MCF 10A (cell line): ENCODE results near the gene F9. TPM values are rescaled to one million over a fixed set of nuclear protein-coding genes. Genes with fewer than 3 reads are reported as not detected.

ENCODE experiments used
- BruUV-seq: library from RNA; stranded (reverse); fragments of 400-500 nt; replicated peaks from 2 replicates; lab custom pipeline; 2021; lab: Mats Ljungman, UMichigan
- CTCF ChIA-PET: fragments of 300-600 bp; sonication (Branson Sonifier 250); formaldehyde crosslinking; extraction: SDS; loops from one replicate; lab custom pipeline; 2021; ENCODE audit warnings: antibody characterized with exemption, inconsistent platforms; lab: Yijun Ruan, JAX
- POLR2A ChIA-PET: fragments of 300-600, 350-650 bp; sonication (Branson Sonifier 250); formaldehyde crosslinking; extraction: SDS; loops from one replicate; lab custom pipeline; 2020; ENCODE audit warnings: antibody characterized with exemption, inconsistent platforms; lab: Yijun Ruan, JAX
- DNase-seq: peaks from one replicate; pipeline ENCODE4 v3.0.0-alpha.2; 2018; ENCODE audit not compliant: unreplicated experiment
- H3K27ac Mint-ChIP-seq: one replicate; pipeline ENCODE4 v1.8.0; 2022; ENCODE audit warnings: mild to moderate bottlenecking, low read depth, mixed read lengths; ENCODE audit not compliant: unreplicated experiment
- H3K27me3 Mint-ChIP-seq: one replicate; pipeline ENCODE4 v1.8.0; 2022; ENCODE audit warnings: mixed read lengths; ENCODE audit not compliant: insufficient read depth, unreplicated experiment
- H3K36me3 Mint-ChIP-seq: one replicate; pipeline ENCODE4 v1.8.0; 2022; ENCODE audit warnings: mild to moderate bottlenecking, moderate library complexity, mixed read lengths; ENCODE audit not compliant: insufficient read depth, unreplicated experiment
- H3K4me1 Mint-ChIP-seq: one replicate; pipeline ENCODE4 v1.8.0; 2022; ENCODE audit warnings: mixed read lengths; ENCODE audit not compliant: insufficient read depth, unreplicated experiment
- H3K4me3 Mint-ChIP-seq: one replicate; pipeline ENCODE4 v1.8.0; 2022; ENCODE audit warnings: mild to moderate bottlenecking, moderate library complexity, mixed read lengths; ENCODE audit not compliant: unreplicated experiment
- H3K9me3 Mint-ChIP-seq: one replicate; pipeline ENCODE4 v1.8.0; 2022; ENCODE audit warnings: mixed read lengths; ENCODE audit not compliant: unreplicated experiment
- CTCF ChIP-seq: fragments of 200-600 bp; IDR thresholded peaks from one replicate; pipeline ENCODE4 v1.8.0; 2022; ENCODE audit warnings: antibody characterized with exemption, mild to moderate bottlenecking; ENCODE audit not compliant: unreplicated experiment
- intact Hi-C: fragments of 100-400 bp; cut with micrococcal nuclease; formaldehyde crosslinking; loops from 2 replicates; pipeline ENCODE4 v1.14.1; 2022
- total RNA-seq: library from RNA; stranded (reverse); gene quantifications from 2 replicates; pipeline ENCODE4 v1.2.3, GENCODE V29; 2022

Gene F9
- total RNA-seq, 1 experiment from 2014 or later = not detected

- peaks cover 4% of the 10 kb centered on the region for H3K4me1 Mint-ChIP-seq
- H3K4me3 Mint-ChIP-seq = no peak overlapping the region
- no peak overlapping the region for H3K27ac Mint-ChIP-seq
- H3K9me3 Mint-ChIP-seq = no peaks in the 10 kb centered on the region
- ChIA-PET POLR2A (interaction anchor here (1.4 kb wide), 1 partner anchor 199 kb away, joined by 4 read pairs; no protein-coding TSS in a partner anchor), CTCF (interaction anchor here (0.5 to 3.7 kb wide), 18 partner anchors 11 to 855 kb away, joined by 3 to 23 read pairs (median 4); no protein-coding TSS in a partner anchor)
- H3K27me3 Mint-ChIP-seq = no peaks in the 10 kb centered on the region
- DNase-seq = peak; percentile 12
- no peak for TF ChIP-seq CTCF
- intact Hi-C loops = loop anchor here (10.0 kb wide), 1 partner anchor 415 kb away; no protein-coding TSS in a partner anchor
- H3K36me3 Mint-ChIP-seq = no peaks in the 10 kb centered on the region
- BruUV-seq = no TSS peak
Observed at GRCh38 chrX:139560221-139560620, 29.7 kb downstream of the F9 start.

GRCh38 chrX:139563251-139563650 is 32.7 kb downstream of the F9 start:
- H3K36me3 Mint-ChIP-seq = no peaks in the 10 kb centered on the region
- DNase-seq = peak; percentile 4
- H3K4me1 Mint-ChIP-seq = peaks cover 4% of the 10 kb centered on the region
- no peaks in the 10 kb centered on the region for H3K9me3 Mint-ChIP-seq
- intact Hi-C loops = loop anchor here (10.0 kb wide), 1 partner anchor 412 kb away; no protein-coding TSS in a partner anchor
- ChIA-PET CTCF (interaction anchor here (0.7 to 1.9 kb wide), 3 partner anchors 715 to 789 kb away, joined by 4 to 5 read pairs (median 5); no protein-coding TSS in a partner anchor), POLR2A (interaction anchor here (0.5 kb wide), 1 partner anchor 824 kb away, joined by 3 read pairs; no protein-coding TSS in a partner anchor)
- H3K27ac Mint-ChIP-seq = no peak overlapping the region
- BruUV-seq = no TSS peak
- H3K27me3 Mint-ChIP-seq = no peaks in the 10 kb centered on the region
- H3K4me3 Mint-ChIP-seq = no peak overlapping the region
- TF ChIP-seq CTCF = no peak

- no peak overlapping the region for H3K27ac Mint-ChIP-seq
- H3K36me3 Mint-ChIP-seq = no peaks in the 10 kb centered on the region
- BruUV-seq = no TSS peak
- H3K27me3 Mint-ChIP-seq = no peaks in the 10 kb centered on the region
- TF ChIP-seq CTCF = no peak
- H3K4me3 Mint-ChIP-seq = no peak overlapping the region
- ChIA-PET CTCF (interaction anchor here (0.6 to 0.7 kb wide), 2 partner anchors 243 to 796 kb away, joined by 3 to 9 read pairs; no protein-coding TSS in a partner anchor), POLR2A (interaction anchor here (0.6 kb wide), 1 partner anchor 388 kb away, joined by 3 read pairs; no protein-coding TSS in a partner anchor)
- H3K9me3 Mint-ChIP-seq = no peaks in the 10 kb centered on the region
- DNase-seq = no peak
- intact Hi-C loops = loop anchor here (10.0 kb wide), 1 partner anchor 408 kb away; no protein-coding TSS in a partner anchor
- no peaks in the 10 kb centered on the region for H3K4me1 Mint-ChIP-seq
Observed at GRCh38 chrX:139566981-139567380, 36.4 kb downstream of the F9 start.

GRCh38 chrX:139581068-139581467 is 50.5 kb downstream of the F9 start:
- BruUV-seq = no TSS peak
- no peaks in the 10 kb centered on the region for H3K27me3 Mint-ChIP-seq
- no peak for DNase-seq
- no peaks in the 10 kb centered on the region for H3K9me3 Mint-ChIP-seq
- no peaks in the 10 kb centered on the region for H3K4me1 Mint-ChIP-seq
- no peak overlapping the region for H3K27ac Mint-ChIP-seq
- ChIA-PET CTCF (interaction anchor here (1.0 to 1.2 kb wide), 2 partner anchors 21 to 805 kb away, joined by 3 read pairs; no protein-coding TSS in a partner anchor), POLR2A (no interaction called here)
- H3K4me3 Mint-ChIP-seq = no peak overlapping the region
- intact Hi-C loops = no loop called here
- no peak for TF ChIP-seq CTCF
- no peaks in the 10 kb centered on the region for H3K36me3 Mint-ChIP-seq
